NCI-H2196 (cell line): ENCODE measurements around the gene MISP.

Source experiments
- DNase-seq: peaks from one replicate; lab custom pipeline; 2025; ENCODE audit not compliant: unreplicated experiment; lab: John Stamatoyannopoulos, UW

MISP gene

GRCh38 chr19:746956-747355 is 4.0 kb upstream of the MISP start:
- no peak for DNase-seq

- no peak for DNase-seq
Observed at GRCh38 chr19:747432-748273, 3.3 kb upstream of the MISP start.

GRCh38 chr19:748274-748598 is 2.7 kb upstream of the MISP start:
- no peak for DNase-seq

GRCh38 chr19:749811-750210 is 1.1 kb upstream of the MISP start:
- DNase-seq: no peak

- DNase-seq: no peak
Observed at GRCh38 chr19:751501-752341, 809 bp downstream of the MISP start.

- DNase-seq: peak; percentile 49
Observed at GRCh38 chr19:752652-753517, 2.0 kb downstream of the MISP start.

- no peak for DNase-seq
Observed at GRCh38 chr19:754530-754929, 3.6 kb downstream of the MISP start.

- no peak for DNase-seq
Observed at GRCh38 chr19:755063-755462, 4.2 kb downstream of the MISP start.

GRCh38 chr19:756236-756635 is 5.3 kb downstream of the MISP start:
- DNase-seq: peak; percentile 16

- no peak for DNase-seq
Observed at GRCh38 chr19:756821-757688, 6.1 kb downstream of the MISP start.

GRCh38 chr19:757811-758668 is 7.1 kb downstream of the MISP start:
- no peak for DNase-seq

- DNase-seq: no peak
Observed at GRCh38 chr19:763181-763580, 12.3 kb downstream of the MISP start.

- DNase-seq: no peak
Observed at GRCh38 chr19:763869-764268, 13.0 kb downstream of the MISP start.

GRCh38 chr19:764301-764700 is 13.4 kb downstream of the MISP start:
- no peak for DNase-seq

- no peak for DNase-seq
Observed at GRCh38 chr19:765179-765738, 14.3 kb downstream of the MISP start.

- no peak for DNase-seq
Observed at GRCh38 chr19:768424-768823, 17.5 kb downstream of the MISP start.

GRCh38 chr19:769616-770015 is 18.7 kb downstream of the MISP start:
- no peak for DNase-seq

GRCh38 chr19:771332-771785 is 20.4 kb downstream of the MISP start:
- peak; percentile 14 for DNase-seq

GRCh38 chr19:772063-772462 is 21.2 kb downstream of the MISP start:
- DNase-seq: no peak
